Ovary (tissue), 3 donors: ENCODE measurements around the gene PDSS1.

Source experiments
- EP300 ChIP-seq: sonication (generic); formaldehyde crosslinking; IDR thresholded peaks from one replicate; pipeline ENCODE4 v1.6.1; 2017; ENCODE audit warnings: antibody characterized with exemption
- POLR2A ChIP-seq: fragments of 450-650 bp; IDR thresholded peaks from one replicate; pipeline ENCODE4 v1.6.1; 2017; ENCODE audit warnings: antibody characterized with exemption, mild to moderate bottlenecking, moderate library complexity
- TF ChIP-seq, protein P1 (sequence below), 3 donors: fragments of 450-650 bp in 2 of 3; fragments of 200-600 bp in 1 of 3; IDR thresholded peaks; one replicate each; pipeline versions ENCODE4 v1.5.1 to v1.8.0; 2016 to 2022; ENCODE audit warnings: antibody characterized with exemption in 3 of 3, mild to moderate bottlenecking in 1 of 3
- donor health status: DM: no; HTN: no; CAD: no.

DNA sequence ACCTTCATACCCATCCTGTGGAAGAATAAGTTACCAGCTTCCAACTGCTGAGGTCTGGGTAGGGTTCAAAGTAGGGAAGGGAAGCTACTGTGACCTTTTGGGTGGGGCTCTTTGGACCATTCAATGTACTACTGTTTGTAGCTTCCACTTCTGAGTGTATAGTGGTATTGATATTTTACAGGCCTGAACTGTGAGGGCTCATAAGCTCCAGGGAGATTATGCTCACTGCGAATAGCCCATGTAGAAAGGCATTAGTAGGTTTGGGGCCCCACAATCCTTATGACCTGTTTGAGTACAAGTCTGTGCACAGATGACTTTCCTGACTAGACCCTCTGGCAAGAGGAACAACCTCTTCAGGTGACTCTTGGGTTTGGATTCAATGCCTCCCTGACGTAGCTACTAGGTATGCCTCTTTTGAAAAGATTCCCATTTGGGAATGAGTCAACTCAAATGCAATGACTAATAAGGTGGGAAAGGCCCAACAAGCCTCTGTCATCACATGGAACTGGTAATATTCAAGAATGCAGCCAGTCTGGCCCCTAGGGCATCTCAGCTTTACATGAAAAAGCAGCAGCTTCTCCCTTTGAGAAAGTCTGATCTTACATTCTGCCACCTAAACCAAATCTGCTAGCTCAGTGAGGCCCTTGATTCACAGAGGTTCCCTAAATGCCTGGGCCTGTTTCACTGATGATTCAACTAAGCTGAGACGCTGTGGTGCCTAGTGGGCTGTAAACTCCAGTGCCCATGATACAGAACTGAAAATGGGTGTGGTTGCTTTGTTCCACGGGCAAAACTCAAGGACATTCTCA is 83.5 kb downstream of the PDSS1 start:
- TF ChIP-seq POLR2A: no peak
- TF ChIP-seq, protein P1, sequence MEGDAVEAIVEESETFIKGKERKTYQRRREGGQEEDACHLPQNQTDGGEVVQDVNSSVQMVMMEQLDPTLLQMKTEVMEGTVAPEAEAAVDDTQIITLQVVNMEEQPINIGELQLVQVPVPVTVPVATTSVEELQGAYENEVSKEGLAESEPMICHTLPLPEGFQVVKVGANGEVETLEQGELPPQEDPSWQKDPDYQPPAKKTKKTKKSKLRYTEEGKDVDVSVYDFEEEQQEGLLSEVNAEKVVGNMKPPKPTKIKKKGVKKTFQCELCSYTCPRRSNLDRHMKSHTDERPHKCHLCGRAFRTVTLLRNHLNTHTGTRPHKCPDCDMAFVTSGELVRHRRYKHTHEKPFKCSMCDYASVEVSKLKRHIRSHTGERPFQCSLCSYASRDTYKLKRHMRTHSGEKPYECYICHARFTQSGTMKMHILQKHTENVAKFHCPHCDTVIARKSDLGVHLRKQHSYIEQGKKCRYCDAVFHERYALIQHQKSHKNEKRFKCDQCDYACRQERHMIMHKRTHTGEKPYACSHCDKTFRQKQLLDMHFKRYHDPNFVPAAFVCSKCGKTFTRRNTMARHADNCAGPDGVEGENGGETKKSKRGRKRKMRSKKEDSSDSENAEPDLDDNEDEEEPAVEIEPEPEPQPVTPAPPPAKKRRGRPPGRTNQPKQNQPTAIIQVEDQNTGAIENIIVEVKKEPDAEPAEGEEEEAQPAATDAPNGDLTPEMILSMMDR (IDR thresholded peaks at IDR 0.05): no peak
- TF ChIP-seq EP300: no peak
